HG03159 (cell line): Measurements from ENCODE around the gene GALNT10.
A peak's percentile ranks its signal among the peaks of the same experiment; 100 is the strongest.

ENCODE experiments used
- ATAC-seq: cut with Tn5 transposase; IDR thresholded peaks from one replicate; pipeline ENCODE4 v1.9.1; 2021; ENCODE audit warnings: mild to moderate bottlenecking, moderate library complexity; ENCODE audit not compliant: unreplicated experiment

GALNT10 gene

GRCh38 chr5:154287136-154287535 is 96.6 kb downstream of the GALNT10 start:
- ATAC-seq: no peak

- ATAC-seq: no peak
Measured at GRCh38 chr5:154288145-154288544, 97.6 kb downstream of the GALNT10 start.

GRCh38 chr5:154291917-154292316 is 101.4 kb downstream of the GALNT10 start:
- ATAC-seq: no peak

DNA sequence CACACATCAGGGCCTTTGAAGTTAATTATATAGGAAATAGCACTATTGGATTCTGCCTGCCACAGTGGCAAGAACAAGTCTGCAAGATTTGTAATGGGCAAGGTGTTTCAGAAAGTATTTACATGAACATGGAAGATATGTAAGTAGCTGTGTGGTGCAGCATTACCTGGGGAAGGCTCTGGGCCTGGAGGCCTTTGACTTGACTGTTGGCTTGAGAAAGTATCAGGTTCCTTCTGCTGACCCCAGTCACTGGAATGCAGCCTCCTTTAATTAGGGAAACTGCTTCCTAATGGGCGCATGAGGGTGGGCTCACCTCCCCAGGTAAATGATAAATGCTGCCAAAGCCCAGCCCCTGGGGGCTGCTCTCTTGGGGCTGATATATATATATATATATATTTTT is 102.7 kb downstream of the GALNT10 start:
- no peak for ATAC-seq

DNA sequence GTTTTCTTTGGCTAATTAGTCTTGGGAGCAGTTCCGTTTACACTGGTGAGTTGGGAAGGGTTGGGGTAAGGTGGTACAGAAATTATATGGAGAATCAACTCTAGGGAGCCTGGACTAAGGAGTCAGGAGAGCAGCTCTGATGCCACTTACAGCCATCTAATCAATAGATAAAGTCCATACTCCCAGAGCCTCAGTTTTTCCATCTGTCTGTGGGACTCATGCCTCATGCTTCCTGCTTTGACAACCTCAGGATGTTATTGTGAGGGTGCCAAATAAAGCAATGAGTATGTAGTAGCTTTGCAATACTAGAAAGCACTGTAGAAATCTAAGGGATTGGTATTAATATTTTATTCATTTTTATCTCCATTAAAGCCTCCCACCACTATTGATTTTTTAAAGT is 105.0 kb downstream of the GALNT10 start:
- no peak for ATAC-seq

- ATAC-seq: no peak
Measured at GRCh38 chr5:154296525-154297159, 106.1 kb downstream of the GALNT10 start.

- no peak for ATAC-seq
Measured at GRCh38 chr5:154298065-154298464, 107.5 kb downstream of the GALNT10 start.

GRCh38 chr5:154300207-154300883 is 109.8 kb downstream of the GALNT10 start:
- ATAC-seq: no peak

- ATAC-seq: no peak
Measured at GRCh38 chr5:154301726-154302125, 111.2 kb downstream of the GALNT10 start.

DNA sequence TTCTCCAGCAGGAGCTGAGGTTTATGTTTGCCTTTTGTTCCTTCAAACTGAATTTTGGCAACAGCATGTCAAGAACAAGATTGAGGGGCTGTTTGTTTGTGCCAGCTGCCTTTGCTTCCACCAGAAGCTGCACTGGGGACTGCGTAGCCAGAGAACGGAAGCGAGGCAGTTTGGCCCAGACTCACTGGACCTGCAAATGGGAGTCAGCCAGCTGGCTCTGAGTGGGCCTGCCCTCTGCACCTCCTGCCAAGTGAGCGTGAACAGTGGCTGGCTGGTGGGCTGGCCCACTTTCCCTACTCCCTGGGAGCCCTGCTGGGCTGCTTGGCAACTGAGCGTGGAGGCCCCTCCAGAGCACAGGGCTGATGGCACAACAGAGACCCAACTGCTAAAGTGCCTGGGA is 111.6 kb downstream of the GALNT10 start:
- ATAC-seq: no peak

DNA sequence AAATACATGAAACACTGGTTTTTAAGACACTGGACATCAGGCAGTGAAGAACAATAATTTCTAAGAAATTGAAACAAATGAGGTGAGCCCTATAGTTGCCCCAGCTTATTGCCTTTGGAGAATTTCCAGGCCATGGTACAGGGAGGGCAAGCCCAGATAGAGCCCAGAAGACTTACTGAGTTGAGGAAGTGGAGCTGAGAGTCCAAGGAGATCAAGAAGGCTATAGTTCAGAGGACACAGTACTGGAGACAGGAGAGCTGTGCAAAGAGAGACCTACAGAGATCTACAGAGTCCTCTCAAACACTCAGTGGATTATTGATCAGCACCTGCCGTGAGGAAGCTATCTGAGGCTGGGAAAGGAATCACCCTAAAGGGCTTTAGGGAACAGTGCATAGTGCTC is 112.6 kb downstream of the GALNT10 start:
- no peak for ATAC-seq

GRCh38 chr5:154308443-154309370 is 118.2 kb downstream of the GALNT10 start:
- ATAC-seq: no peak

- ATAC-seq: no peak
Measured at GRCh38 chr5:154309371-154309745, 118.8 kb downstream of the GALNT10 start.

GRCh38 chr5:154309805-154310204 is 119.3 kb downstream of the GALNT10 start:
- no peak for ATAC-seq

- ATAC-seq: peak; percentile 44
Measured at GRCh38 chr5:154311362-154311761, 120.8 kb downstream of the GALNT10 start.

DNA sequence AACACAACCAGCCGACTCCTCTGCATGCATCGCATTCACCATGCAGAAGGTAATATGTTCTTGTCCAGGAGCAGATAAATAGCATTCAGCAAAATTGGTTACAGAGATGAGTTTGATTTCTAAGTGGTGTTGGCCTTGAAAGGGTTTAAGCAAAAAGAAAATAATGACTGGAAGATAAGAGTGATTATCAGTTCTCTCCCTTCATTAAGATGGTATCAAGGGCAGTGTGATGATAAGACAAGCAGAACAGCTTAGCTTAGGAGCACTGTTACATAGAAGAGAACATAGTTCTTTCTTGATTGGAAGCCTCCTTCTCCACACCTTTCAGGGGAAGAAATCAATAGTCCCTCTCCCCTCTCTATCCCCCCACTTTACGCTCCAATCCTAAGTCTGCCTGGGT is 121.5 kb downstream of the GALNT10 start:
- ATAC-seq: no peak

- ATAC-seq: no peak
Measured at GRCh38 chr5:154312576-154312975, 122.0 kb downstream of the GALNT10 start.

DNA sequence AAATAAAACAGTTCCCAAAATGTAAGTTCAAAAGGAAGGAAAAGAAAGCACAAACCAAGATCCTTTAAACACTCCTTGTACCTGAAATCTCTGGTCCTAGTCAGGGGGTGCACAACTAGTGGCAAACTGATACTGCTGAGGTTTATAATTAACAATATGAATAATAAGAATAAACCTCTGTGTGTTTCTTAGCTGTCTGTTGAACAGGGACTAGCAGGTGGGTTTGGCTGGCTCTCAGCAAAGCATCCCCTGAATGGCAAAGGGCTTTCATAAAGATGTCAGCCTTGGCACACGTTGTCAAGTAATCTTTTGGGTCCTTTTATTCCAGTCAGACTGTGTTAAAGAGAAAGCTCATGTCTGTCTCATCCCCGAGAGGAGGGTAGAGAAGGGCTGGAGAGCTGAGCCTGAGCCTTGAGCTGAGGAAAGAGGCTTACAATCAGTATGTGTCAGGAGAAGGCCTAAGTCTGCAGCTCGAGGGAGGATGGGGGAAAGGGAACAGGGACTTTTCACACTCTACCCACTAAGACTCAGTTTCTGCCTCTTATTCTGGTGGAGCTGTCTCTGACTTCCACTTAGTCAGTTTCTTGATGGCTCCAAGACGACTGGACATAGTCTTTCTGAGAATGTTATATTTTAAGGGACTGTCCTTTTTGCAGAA is 123.0 kb downstream of the GALNT10 start:
- peak; percentile 60 for ATAC-seq

DNA sequence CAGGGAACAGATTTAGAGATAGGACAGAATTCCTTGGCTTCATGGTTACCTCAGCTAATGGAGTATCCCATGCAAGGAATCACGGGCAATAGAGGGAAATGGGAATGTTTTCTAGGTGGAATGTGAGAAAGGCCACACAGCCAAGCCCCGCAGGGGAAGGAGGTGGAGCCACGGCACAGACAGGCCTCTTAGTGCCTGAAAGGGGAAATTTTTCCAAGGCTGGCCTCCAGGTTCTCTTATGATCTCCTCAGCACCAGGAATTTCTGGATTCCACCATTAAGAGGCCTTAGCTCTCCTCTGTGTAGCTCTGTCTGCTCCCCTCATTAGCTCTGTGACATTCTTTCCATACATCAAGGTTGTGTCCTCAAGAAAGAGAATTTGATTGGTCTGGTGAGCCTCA is 124.7 kb downstream of the GALNT10 start:
- ATAC-seq: no peak

- no peak for ATAC-seq
Measured at GRCh38 chr5:154315756-154316155, 125.2 kb downstream of the GALNT10 start.

DNA sequence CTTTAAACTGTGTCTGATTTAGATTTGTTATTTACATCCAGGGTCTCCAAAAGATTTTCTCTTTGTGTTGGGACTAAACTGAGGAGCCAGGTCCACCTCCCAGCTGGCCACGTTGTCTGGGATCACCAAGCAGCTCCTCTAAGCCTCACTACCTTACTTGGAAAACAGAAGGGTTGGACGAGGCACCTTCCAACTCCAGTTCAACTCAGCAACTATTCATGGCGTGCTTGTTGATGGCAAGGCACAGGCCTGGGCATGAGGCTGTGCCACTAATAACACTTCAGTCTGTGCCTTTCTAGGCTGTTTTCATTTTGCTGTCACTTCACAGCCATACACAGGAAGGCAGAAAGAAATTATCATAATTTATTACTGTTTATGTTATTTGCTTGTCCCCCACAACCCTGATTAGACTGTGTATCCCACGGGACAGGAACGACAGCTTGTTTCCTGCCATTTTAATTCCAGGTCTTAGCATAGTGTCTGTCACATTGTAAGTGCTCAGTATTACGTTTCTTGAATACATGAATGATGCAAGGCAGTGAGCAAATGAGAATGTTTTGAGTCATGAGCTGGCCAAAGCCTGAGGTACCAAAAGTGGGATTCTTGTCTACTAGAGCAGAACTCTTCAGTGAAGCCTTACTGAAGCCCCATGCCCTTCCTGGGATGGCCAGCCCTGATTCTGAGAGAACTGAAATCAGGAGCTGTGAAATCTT is 125.8 kb downstream of the GALNT10 start:
- no peak for ATAC-seq
